RWPE1 (cell line): ENCODE data around the gene SPOP.

ENCODE experiments used
- CTCF ChIA-PET: fragments of 350-600 bp; sonication (Branson Sonifier 250); formaldehyde crosslinking; extraction: SDS; loops from one replicate; lab custom pipeline; 2021; lab: Yijun Ruan, JAX
- POLR2A ChIA-PET: fragments of 400-600 bp; formaldehyde crosslinking; extraction: SDS; loops from one replicate; lab custom pipeline; 2020; ENCODE audit warnings: antibody characterized with exemption; ENCODE audit not compliant: low non-redundant PET; lab: Yijun Ruan, JAX
- DNase-seq: peaks from one replicate; pipeline ENCODE4 v3.0.0; 2012; ENCODE audit warnings: low spot score
- H3K27ac ChIP-seq: fragments of 450-650 bp; 2 replicates; pipeline ENCODE4 v1.5.1; 2017
- TF ChIP-seq, protein P1 (sequence below): fragments of 450-650 bp; conservative IDR thresholded peaks from 2 replicates; pipeline ENCODE4 v1.5.1; 2017; ENCODE audit warnings: low read depth, mild to moderate bottlenecking

Gene SPOP

DNA sequence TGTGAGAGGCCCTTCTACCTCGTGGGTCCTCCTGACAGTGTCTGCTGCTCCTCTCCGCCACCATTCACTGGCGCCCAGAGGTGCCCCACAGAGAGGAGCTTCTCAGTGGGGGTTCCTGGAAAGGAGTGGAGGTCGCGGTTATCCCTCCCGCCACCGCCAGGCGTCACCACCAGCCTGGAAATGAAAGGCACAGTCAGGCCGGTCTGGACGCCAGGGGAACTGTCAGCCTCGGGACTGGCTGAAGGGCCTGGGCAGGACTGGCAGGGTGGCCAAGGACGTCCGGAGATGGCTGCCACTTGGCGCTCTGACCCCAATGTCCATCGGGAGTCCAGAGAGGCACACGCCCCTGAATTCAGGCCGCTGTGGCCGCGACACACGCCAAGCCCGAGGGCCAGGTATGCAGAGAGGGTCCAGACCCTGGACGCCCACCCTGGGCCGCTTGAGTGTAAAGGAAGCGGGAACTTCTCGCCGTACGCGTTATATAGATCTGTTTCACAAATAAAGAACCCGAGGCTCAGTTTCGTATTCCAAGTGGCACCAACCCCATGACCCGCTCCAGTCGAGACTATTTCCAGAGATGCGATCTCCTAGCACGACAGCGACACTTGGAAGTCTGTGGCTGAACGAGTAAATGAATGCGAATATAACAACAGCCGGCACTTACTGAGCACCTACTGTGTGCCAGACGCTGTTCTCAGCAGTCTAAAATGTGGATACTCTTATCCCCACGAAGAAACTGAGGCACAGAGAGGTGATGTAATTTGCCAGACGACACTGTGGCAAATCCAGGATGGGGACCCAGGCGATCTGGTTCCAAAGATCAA, 109.8 kb downstream of the SPOP start:
- peak; percentile 71 for DNase-seq
- ChIA-PET POLR2A (no interaction called here), CTCF (interaction anchor here (0.6 to 1.4 kb wide), 16 partner anchors 9 to 1541 kb away, joined by 3 to 26 read pairs (median 4); no protein-coding TSS in a partner anchor)
- no peak overlapping the region for H3K27ac ChIP-seq
- TF ChIP-seq, protein P1, sequence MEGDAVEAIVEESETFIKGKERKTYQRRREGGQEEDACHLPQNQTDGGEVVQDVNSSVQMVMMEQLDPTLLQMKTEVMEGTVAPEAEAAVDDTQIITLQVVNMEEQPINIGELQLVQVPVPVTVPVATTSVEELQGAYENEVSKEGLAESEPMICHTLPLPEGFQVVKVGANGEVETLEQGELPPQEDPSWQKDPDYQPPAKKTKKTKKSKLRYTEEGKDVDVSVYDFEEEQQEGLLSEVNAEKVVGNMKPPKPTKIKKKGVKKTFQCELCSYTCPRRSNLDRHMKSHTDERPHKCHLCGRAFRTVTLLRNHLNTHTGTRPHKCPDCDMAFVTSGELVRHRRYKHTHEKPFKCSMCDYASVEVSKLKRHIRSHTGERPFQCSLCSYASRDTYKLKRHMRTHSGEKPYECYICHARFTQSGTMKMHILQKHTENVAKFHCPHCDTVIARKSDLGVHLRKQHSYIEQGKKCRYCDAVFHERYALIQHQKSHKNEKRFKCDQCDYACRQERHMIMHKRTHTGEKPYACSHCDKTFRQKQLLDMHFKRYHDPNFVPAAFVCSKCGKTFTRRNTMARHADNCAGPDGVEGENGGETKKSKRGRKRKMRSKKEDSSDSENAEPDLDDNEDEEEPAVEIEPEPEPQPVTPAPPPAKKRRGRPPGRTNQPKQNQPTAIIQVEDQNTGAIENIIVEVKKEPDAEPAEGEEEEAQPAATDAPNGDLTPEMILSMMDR: peak; percentile 96

DNA sequence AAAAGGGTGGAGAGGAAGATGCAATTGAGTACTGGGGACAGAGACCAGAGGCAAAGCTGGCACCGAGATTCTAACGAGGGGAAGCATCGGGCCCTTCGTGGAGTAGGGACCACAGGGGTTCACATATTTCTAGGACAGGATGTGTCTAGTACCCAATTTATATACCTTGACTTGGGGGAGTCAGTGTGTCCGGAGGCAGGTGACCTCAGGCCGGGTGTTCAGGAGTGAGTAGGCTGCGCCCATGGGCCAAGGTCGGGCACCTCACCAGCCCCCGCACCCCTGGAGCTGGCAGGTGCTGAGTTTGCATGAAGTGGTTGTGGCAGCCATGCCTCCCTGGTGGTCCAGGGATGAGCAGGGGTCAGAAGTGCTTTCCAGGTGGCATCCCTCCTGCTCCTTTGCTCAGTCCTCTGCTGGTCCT, 110.8 kb downstream of the SPOP start:
- TF ChIP-seq, protein P1: no peak
- POLR2A ChIA-PET: no interaction called here
- no peak overlapping the region for H3K27ac ChIP-seq
- DNase-seq: no peak
- CTCF ChIA-PET: interaction anchor here (0.6 to 1.4 kb wide), 15 partner anchors 10 to 1540 kb away, joined by 3 to 26 read pairs (median 4); no protein-coding TSS in a partner anchor

DNA sequence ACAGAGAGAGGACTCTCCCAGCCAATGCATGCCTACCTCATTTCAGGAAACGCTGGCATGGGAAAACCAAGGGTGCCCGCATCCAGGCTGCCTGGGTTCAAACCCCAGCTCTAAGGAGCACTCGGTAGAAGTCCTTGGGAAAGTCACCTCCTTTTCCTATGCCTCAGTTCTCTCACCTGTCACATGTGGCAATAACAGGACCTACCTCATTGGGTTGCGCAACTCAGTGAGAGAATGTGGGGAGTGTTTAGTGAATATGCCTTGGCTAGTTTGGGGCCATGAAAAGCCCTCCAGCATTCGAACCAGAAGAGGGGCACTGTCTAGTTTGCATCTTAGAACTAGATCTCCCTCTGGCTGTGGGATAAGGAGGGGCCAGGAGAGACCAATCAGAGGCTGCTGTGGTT, 111.2 kb downstream of the SPOP start:
- POLR2A ChIA-PET: no interaction called here

DNA sequence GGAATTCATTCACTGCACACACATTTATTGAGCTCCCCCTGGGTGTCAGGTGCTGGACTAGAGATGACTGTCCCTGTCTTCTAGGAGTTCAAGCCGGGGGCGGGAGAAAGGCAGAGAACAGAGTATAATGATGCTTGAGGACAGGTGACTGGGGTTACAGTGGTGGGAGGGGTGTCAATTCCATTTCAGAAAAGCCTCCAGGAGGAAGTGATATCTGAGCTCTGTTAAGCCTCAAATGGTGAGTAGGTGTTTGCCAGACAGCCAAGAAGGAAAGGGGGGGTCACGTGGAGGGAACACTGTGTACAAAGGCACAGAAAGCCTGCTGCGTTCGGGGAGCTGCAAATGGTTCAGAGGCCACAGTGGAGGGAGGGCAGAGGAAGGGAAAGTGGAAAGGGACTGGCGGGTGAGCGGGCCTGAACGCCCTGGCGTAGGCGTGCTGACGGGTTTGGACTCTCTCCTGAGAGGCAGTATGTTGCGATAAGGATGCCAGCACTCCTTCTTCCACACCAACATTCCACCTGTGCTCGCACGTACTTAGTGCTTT, 111.9 kb downstream of the SPOP start:
- no peak for DNase-seq
- POLR2A ChIA-PET: interaction anchor here (0.5 kb wide), 1 partner anchor 138 kb away, joined by 6 read pairs; no protein-coding TSS in a partner anchor
- CTCF ChIA-PET: interaction anchor here (0.6 to 2.6 kb wide), 6 partner anchors 9 to 775 kb away, joined by 3 to 14 read pairs (median 3); no protein-coding TSS in a partner anchor
- TF ChIP-seq, protein P1: no peak
- peak overlapping the region; percentile 50 for H3K27ac ChIP-seq

More for the DNA sequence above, 111.2 kb downstream of the SPOP start:
- H3K27ac ChIP-seq: peak overlapping the region; percentile 50; the same call in 1 of the 2 replicates
- DNase-seq: no peak
- CTCF ChIA-PET: interaction anchor here (1.2 to 1.5 kb wide), 5 partner anchors 9 to 158 kb away, joined by 3 to 7 read pairs (median 5); no protein-coding TSS in a partner anchor
- TF ChIP-seq, protein P1: no peak

DNA sequence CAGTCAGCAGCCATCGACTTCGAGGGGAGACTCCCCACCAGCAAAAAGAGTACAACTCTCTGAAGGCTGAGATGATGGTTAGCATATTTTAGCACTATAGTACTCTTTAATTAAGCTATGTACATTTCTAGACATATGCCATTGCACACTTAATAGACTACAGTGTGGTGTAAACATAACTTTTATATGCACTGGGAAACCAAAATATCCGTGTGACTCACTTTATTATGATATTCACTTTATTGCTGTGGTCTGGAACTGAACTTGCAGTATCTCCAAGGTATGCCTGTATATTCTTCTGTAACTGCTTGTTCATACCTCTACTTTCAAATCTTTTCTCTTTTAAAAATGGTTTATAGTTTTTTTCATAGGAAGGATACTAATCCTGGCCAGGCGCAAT, 113.3 kb downstream of the SPOP start:
- TF ChIP-seq, protein P1: no peak
- no peak for DNase-seq
- CTCF ChIA-PET: interaction anchor here (0.6 to 2.6 kb wide), 2 partner anchors 8 to 125 kb away, joined by 4 to 14 read pairs; no protein-coding TSS in a partner anchor
- H3K27ac ChIP-seq: no peak overlapping the region
- POLR2A ChIA-PET: no interaction called here
